GM18909 (cell line): ENCODE data around the gene WNK3.
"Not testable (repeated sequence)": the region's sequence is repeated elsewhere in the genome, so short reads cannot be mapped to it uniquely, and the experiment has no call there.

Experiments
- ATAC-seq: cut with Tn5 transposase; IDR thresholded peaks from one replicate; pipeline ENCODE4 v1.9.1; 2021; ENCODE audit warnings: mild to moderate bottlenecking; ENCODE audit not compliant: unreplicated experiment, poor library complexity

Gene WNK3

GRCh38 chrX:54357414-54358377 is at the start of gene WNK3:
WNK3 (minus strand) TSS chrX:54358046.
- no peak for ATAC-seq

- ATAC-seq = no peak
Measured at GRCh38 chrX:54407266-54407665, 49.4 kb upstream of the WNK3 start.

DNA sequence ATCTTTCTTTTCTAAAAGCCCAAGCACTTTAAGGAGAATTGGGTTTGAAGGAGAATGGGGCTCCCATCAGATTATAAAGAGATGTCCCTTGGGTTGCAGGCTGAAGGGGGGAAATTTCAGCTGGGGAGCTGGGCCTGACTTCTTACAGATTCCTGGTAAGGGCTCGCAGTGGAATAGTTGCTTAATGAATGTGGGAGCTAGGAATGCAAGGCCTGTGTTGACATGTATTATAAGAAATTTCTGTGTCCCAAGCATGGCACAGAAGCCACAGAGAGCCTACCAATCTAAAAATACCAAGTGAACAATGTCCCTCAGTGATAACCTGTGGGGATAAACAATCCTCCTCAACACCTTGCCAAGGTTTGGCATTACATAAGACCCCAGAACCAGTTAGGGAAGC is 39.3 kb upstream of the WNK3 start:
- no peak for ATAC-seq

DNA sequence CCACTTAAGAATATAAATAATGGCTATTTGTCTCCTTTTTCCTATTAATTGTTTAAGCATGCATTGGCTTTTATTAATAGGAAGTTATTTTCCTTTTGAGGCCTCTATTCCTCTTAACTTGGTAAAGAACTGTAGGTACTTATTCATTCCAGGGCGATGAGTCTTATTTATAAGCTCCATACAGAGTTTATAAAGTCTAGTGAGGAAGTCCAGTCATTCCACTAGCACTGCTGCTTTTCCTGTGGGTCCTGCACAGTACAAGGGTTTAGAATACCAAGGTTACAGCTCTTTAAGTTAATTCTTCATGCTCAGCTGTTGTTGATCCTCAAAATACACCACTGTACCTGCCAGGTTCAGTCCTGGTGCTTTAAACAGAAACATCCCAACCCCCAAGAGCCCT is 28.5 kb upstream of the WNK3 start:
- no peak for ATAC-seq

DNA sequence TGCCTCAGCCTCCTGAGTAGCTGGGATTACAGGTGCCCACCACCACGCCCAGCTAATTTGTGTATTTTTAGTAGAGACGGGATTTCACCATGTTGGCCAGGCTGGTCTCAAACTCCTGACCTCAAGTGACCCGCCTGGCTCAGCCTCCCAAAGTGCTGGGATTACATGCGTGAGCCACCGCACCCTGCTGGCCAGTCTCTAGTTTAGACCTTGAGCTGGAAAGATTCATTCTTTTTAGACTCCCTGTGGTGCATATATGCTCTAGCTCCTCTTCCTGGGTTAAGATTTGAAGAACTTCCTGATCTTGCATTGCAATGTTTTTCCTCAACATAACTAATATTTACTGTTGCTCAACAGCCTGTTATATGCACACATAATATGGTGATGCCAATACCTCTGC is 26.8 kb upstream of the WNK3 start:
- ATAC-seq = not testable (repeated sequence)

GRCh38 chrX:54359408-54359807 is 1.6 kb upstream of the WNK3 start:
- no peak for ATAC-seq

GRCh38 chrX:54358424-54359211 is 772 bp upstream of the WNK3 start:
- ATAC-seq = peak; percentile 54

- no peak for ATAC-seq
Measured at GRCh38 chrX:54352677-54353076, 5.2 kb downstream of the WNK3 start.

DNA sequence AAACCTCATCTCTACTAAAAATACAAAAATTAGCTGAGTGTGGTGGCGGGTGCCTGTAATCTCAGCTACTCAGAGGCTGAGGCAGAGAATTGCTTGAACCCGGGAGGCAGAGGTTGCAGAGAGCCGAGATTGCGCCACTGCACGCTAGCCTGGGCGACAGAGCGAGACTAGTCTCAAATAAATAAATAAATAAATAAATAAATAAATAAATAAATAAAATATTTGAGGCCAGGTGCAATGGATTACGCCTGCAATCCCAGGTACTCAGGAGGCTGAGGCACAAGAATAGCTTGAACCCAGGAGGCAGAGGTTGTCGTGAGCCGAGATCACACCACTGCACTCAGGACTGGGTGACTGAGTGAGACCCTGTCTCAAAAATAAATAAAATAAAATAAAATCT is 20.5 kb downstream of the WNK3 start:
- ATAC-seq = not testable (repeated sequence)

DNA sequence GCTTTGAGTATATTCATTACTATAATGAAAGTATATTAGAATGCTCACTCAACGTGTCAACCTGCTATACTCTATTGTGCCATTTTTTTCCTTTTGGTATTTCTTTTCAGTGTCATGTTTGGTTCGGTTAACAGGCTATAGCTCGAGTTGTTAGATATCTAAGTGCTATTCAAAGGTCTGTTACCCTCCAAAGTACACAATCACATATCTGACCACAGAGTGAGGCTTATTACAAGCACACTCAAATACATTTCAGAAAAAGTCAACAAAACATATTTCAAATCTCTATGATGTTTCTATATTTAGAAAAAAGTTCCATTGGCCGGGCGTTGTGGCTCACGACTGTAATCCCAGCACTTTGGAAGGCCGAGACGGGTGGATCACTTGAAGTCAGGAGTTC is 32.8 kb downstream of the WNK3 start:
- no peak for ATAC-seq

DNA sequence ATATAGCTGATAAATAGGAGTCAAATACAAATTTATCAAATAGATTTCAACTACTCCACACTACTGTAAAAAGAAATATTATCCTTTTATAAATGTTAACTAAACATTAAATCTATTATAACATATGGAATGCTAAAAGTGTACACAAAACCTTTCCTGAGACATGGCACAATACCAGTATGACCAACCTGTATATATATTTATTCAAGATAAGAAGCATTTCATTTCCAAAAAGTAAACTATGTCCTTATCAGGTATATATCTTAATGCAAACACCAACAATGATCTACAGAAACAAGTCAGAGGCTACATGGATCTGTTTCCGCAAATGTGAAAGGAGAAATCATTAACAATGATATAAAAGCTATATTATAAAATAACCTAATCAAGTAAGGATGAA is 37.8 kb downstream of the WNK3 start:
- no peak for ATAC-seq

DNA sequence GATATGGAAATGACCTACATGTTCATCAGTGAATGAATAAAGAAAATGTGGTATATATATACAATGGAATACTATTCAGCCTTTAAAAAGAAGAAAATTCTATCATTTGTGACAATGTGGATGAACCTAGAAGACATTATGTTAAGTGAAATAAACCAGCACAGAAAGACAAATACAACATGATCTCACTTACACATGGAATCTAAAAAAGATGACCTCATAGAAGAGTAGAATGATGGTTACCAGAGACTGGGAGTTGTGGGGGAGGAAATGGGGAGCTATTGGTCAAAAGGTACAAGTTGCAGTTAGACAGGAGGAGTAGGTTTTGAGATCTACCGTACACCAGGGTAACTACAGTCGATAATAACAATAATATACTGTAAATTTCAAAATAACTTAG is 51.5 kb downstream of the WNK3 start:
- no peak for ATAC-seq

DNA sequence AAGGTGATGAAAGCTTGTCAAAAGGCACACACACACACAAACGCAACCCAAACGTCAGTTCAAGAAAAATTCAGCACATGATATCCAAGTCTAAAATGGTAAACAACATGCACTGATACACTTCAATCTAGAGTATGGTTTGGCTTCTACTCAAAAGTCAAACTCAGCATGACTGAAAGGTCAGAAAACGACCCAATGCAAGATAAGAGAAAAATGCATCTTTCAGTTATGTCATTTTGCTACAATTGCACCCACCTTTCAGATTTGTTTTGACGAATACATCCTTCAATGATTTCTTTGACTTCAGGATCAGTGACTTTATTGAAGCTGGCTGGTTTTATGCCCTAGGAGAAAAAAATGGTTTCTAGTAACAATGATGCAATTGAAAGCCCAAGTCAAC is 56.3 kb downstream of the WNK3 start:
- ATAC-seq = no peak

- ATAC-seq = no peak
Measured at GRCh38 chrX:54294306-54294705, 63.5 kb downstream of the WNK3 start.

DNA sequence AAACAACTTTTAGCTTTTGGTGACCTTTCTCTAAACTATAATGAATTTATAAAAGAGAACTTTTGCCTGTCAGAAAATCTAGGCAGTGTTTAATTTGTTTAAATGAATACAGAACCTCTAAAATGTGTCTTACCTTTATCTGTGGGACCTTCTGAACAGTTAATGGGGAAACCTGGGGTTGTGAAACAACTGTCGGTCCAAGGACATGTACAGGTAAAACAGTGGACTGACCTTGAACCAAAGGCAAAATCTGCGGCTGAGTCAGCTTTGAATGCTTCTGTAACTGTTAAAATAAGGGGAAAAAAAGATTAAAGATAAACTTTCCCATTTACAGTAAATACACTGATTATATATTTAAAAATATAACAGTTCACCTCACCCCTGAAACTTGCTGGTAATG is 65.1 kb downstream of the WNK3 start:
- ATAC-seq = no peak

DNA sequence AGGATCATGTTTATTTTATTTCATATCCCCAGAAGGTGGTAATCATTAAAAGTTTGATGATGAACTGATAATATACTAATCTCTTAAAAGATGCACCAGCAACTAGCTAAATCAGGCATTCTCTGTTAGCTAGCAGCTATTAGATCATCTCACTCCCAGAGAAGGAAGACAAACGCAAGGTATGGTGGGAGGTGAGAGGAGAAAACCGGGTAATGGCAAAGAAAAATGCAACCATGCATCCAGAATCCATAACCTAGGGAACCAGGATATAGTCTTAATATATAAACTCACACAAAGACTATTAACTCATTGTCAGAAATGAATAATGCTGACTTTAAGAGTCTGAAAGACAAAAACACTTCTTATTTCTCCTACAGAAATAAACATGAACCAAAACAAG is 66.1 kb downstream of the WNK3 start:
- ATAC-seq = no peak

GRCh38 chrX:54288968-54289367 is 68.9 kb downstream of the WNK3 start:
- ATAC-seq = no peak

DNA sequence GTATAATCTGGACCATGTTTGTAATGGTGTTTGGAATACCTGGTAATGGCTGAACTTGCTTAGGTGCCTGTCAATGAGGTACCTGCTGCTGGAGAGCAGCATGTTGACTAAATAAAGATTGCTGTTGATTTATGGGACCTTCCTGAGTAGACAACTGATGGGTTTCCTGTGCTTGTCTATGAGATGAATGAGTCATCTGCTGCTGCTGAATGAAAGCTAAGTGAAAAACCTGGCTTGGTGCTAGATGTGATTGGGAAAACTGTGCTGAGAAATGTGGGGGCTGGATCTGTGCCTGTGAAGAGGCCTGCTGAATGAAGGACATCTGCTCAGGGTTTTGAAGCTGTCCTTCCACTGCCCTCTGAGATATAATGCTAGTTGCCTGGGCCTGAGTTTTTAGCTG is 69.6 kb downstream of the WNK3 start:
- no peak for ATAC-seq

GRCh38 chrX:54281676-54282075 is 76.2 kb downstream of the WNK3 start:
- no peak for ATAC-seq

GRCh38 chrX:54280466-54280865 is 77.4 kb downstream of the WNK3 start:
- no peak for ATAC-seq

DNA sequence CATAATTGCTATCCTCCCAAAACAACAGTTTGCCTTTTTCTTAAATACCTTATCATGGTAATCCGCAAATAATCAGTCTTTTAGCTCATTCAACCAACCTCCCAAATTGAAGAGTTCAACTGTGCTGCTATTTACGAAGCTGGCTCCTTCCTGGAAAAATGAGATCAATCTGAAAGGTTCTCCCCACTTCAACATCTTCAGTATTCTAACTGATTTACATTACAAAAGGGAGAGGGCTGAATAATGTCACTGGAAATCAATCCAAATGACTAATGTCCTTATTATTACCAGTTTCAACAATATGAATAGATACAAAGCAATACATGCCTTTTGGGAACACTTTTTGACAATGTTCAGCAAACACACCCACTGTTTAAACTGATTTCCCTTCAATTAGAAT is 86.2 kb downstream of the WNK3 start:
- ATAC-seq = no peak
